HCT116 (cell line): ENCODE measurements around the gene FSCN2. TPM values are rescaled to one million over a fixed set of nuclear protein-coding genes. Genes with fewer than 3 reads are reported as not detected.

Experiments
- ATAC-seq: fragments of 200-7000 bp; cut with Tn5 transposase; 2 replicates; pipeline ENCODE4 v1.9.1; 2020; ENCODE audit warnings: mild to moderate bottlenecking, moderate library complexity
- BruUV-seq: library from RNA; stranded (reverse); fragments of 400-500 nt; replicated peaks from 2 replicates; lab custom pipeline; 2021; lab: Mats Ljungman, UMichigan
- CTCF ChIA-PET: fragments of 300-600 bp; sonication (Branson Sonifier 250); formaldehyde crosslinking; loops from one replicate; lab custom pipeline; 2021; ENCODE audit warnings: antibody characterized with exemption; lab: Charles Lee
- POLR2A ChIA-PET: fragments of 300-600, 350-600 bp; sonication (Branson Sonifier 250); formaldehyde crosslinking; loops from one replicate; lab custom pipeline; 2021; ENCODE audit warnings: antibody characterized with exemption; lab: Charles Lee
- RAD21 ChIA-PET, 2 experiments: fragments of 300-600 bp; sonication (Branson Sonifier 250); formaldehyde crosslinking; loops; one replicate each; lab custom pipeline; 2023; ENCODE audit warnings: low total read pairs in 2 of 2; ENCODE audit not compliant: uncharacterized antibody in 2 of 2, unreplicated experiment in 2 of 2, low non-redundant PET in 1 of 2; lab: Charles Lee
- DNase-seq: peaks from one replicate; pipeline ENCODE4 v3.0.0-alpha.2; 2010; ENCODE audit warnings: low read depth, low spot score
- H2AFZ ChIP-seq: fragments of 200-600 bp; shearing (Covaris generic), sonication (generic); 2 replicates; pipeline ENCODE4 v1.6.1; 2017; ENCODE audit warnings: low read depth, mixed run types, mixed read lengths, antibody characterized with exemption, low read length; ENCODE audit not compliant: poor library complexity, severe bottlenecking
- H3K27ac ChIP-seq: 2 replicates; pipeline ENCODE4 v1.5.1; 2012; ENCODE audit warnings: low read depth, low read length
- H3K27me3 ChIP-seq: fragments of 200-600 bp; sonication (generic); 2 replicates; pipeline ENCODE4 v1.6.1; 2016; ENCODE audit warnings: mixed run types, low read length, mixed read lengths; ENCODE audit not compliant: insufficient read depth
- H3K36me3 ChIP-seq, 2 experiments: fragments of 200-500 bp in 1 of 2; fragments of 200-600 bp in 1 of 2; sonication (Bioruptor generic) in 1 of 2; sonication (generic) in 1 of 2; 2 replicates each; pipeline versions ENCODE4 v1.5.1 to v1.6.1; 2014 to 2016; ENCODE audit warnings: low read length in 2 of 2, inconsistent platforms in 1 of 2, mixed read lengths in 1 of 2, mixed run types in 1 of 2; ENCODE audit not compliant: insufficient read depth in 2 of 2, control insufficient read depth in 1 of 2
- H3K4me1 ChIP-seq, 2 experiments: fragments of 200-600 bp in 1 of 2; sonication (generic) in 1 of 2; 2 replicates each; pipeline versions ENCODE4 v1.5.1 to v1.6.1; 2012 to 2017; ENCODE audit warnings: low read length in 2 of 2, inconsistent platforms in 1 of 2, mild to moderate bottlenecking in 1 of 2, mixed read lengths in 1 of 2, mixed run types in 1 of 2, moderate library complexity in 1 of 2; ENCODE audit not compliant: insufficient read depth in 2 of 2, control insufficient read depth in 1 of 2
- H3K4me2 ChIP-seq: fragments of 200-600 bp; sonication (generic); 2 replicates; pipeline ENCODE4 v1.6.1; 2017; ENCODE audit warnings: mixed run types, low read length, mixed read lengths
- H3K4me3 ChIP-seq, 2 experiments: fragments of 200-600 bp in 1 of 2; sonication (generic) in 1 of 2; replicated peaks in 1 of 2; 2 replicates each; pipeline ENCODE4 v1.5.1; 2011 to 2016; ENCODE audit warnings: low read length in 2 of 2, control low read depth in 1 of 2, low read depth in 1 of 2, mild to moderate bottlenecking in 1 of 2, mixed read lengths in 1 of 2, mixed run types in 1 of 2
- H3K79me2 ChIP-seq: fragments of 200-600 bp; sonication (generic); 2 replicates; pipeline ENCODE4 v1.6.1; 2017; ENCODE audit warnings: mild to moderate bottlenecking, mixed run types, low read length, moderate library complexity, mixed read lengths; ENCODE audit not compliant: insufficient read depth
- H3K9ac ChIP-seq: fragments of 200-600 bp; sonication (generic); 2 replicates; pipeline ENCODE4 v1.6.1; 2016; ENCODE audit warnings: low read length, mixed read lengths
- H3K9me2 ChIP-seq: fragments of 200-600 bp; sonication (generic), shearing (Covaris generic); 2 replicates; pipeline ENCODE4 v1.6.1; 2017; ENCODE audit warnings: mixed run types, mild to moderate bottlenecking, moderate library complexity; ENCODE audit not compliant: insufficient read depth
- H3K9me3 ChIP-seq, 2 experiments: fragments of 200-500 bp in 1 of 2; fragments of 200-600 bp in 1 of 2; sonication (Bioruptor generic) in 1 of 2; sonication (generic) in 1 of 2; 2 replicates each; pipeline ENCODE4 v1.6.1; 2014 to 2017; ENCODE audit warnings: low read length in 2 of 2, mixed read lengths in 2 of 2, inconsistent platforms in 1 of 2, low read depth in 1 of 2, mild to moderate bottlenecking in 1 of 2, mixed run types in 1 of 2, moderate library complexity in 1 of 2; ENCODE audit not compliant: control insufficient read depth in 1 of 2, insufficient read depth in 1 of 2
- H4K20me1 ChIP-seq: fragments of 200-600 bp; sonication (generic), shearing (Covaris generic); 2 replicates; pipeline ENCODE4 v1.6.1; 2017; ENCODE audit warnings: mixed run types, mild to moderate bottlenecking, moderate library complexity; ENCODE audit not compliant: insufficient read depth
- ATF3 ChIP-seq: IDR thresholded peaks from 2 replicates; pipeline ENCODE4 v1.6.1; 2012
- EGR1 ChIP-seq: IDR thresholded peaks from 2 replicates; pipeline ENCODE4 v1.6.1; 2012; ENCODE audit warnings: low read depth
- ELF1 ChIP-seq: IDR thresholded peaks from 2 replicates; pipeline ENCODE4 v1.6.1; 2012; ENCODE audit warnings: low read depth, borderline replicate concordance
- EZH2phosphoT487 ChIP-seq: fragments of 200-600 bp; IDR thresholded peaks from 2 replicates; pipeline ENCODE4 v1.6.1; 2018; ENCODE audit warnings: antibody characterized with exemption, borderline replicate concordance
- POLR2A ChIP-seq: IDR thresholded peaks from 2 replicates; pipeline ENCODE4 v1.7.0; 2011; ENCODE audit warnings: borderline replicate concordance; ENCODE audit not compliant: insufficient read depth, insufficient read length; ENCODE audit errors: extremely low read depth
- POLR2AphosphoS5 ChIP-seq: IDR thresholded peaks from 2 replicates; pipeline ENCODE4 v1.6.1; 2011; ENCODE audit warnings: mild to moderate bottlenecking, low read depth, low read length, moderate library complexity
- RAD21 ChIP-seq: IDR thresholded peaks from 2 replicates; pipeline ENCODE4 v1.6.1; 2012; ENCODE audit warnings: low read depth, mild to moderate bottlenecking
- SIN3A ChIP-seq: IDR thresholded peaks from 2 replicates; pipeline ENCODE4 v1.6.1; 2012; ENCODE audit warnings: low read depth
- SP1 ChIP-seq: IDR thresholded peaks from 2 replicates; pipeline ENCODE4 v1.6.1; 2012; ENCODE audit warnings: low read depth
- TCF7L2 ChIP-seq: IDR thresholded peaks from 2 replicates; pipeline ENCODE4 v1.7.0; 2011; ENCODE audit warnings: borderline replicate concordance, inconsistent platforms; ENCODE audit not compliant: insufficient read depth, insufficient read length; ENCODE audit errors: extremely low read depth
- YY1 ChIP-seq: IDR thresholded peaks from 2 replicates; pipeline ENCODE4 v1.6.1; 2011; ENCODE audit warnings: low read length, low read depth, moderate library complexity, mild to moderate bottlenecking; ENCODE audit not compliant: insufficient replicate concordance; ENCODE audit errors: extremely low read depth
- intact Hi-C: fragments of 100-400 bp; cut with micrococcal nuclease; formaldehyde crosslinking; loops from 2 replicates; pipeline ENCODE4 v1.10.0; 2022
- total RNA-seq: library from RNA; stranded (reverse); gene quantifications from one replicate; pipeline ENCODE4 v1.2.1, GENCODE V29; 2021; ENCODE audit not compliant: unreplicated experiment
- TF ChIP-seq, protein P1 (sequence below): IDR thresholded peaks from 2 replicates; pipeline ENCODE4 v1.6.1; 2011; ENCODE audit warnings: mild to moderate bottlenecking, low read length, moderate library complexity; ENCODE audit not compliant: insufficient replicate concordance; ENCODE audit errors: extremely low read depth
- TF ChIP-seq, protein P2 (sequence below): IDR thresholded peaks from 2 replicates; pipeline ENCODE4 v1.6.1; 2012

The FSCN2 gene
- total RNA-seq, 1 experiment from 2014 or later, result 10.1 TPM

DNA sequence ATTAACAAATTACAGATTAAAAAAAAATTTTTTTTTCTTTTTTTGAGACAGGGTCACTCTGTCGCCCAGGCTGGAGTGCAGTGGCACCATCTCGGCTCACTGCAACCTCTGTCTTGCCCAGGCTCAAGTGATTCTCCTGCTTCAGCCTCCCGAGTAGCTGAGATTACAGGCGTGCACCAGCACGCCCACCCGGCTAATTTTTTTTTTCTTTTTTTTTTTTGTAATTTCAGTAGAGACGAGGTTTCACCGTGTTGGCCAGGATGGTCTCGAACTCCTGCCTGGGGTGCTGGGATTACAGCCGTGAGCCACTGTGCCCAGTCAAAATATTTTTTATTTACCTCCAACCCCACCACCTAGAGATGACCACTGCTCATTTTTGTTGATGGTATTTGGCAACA, 41.1 kb upstream of the FSCN2 start:
- Histone ChIP-seq H3K27me3 (no peaks in the 10 kb centered on the region), H3K79me2 (no peaks in the 10 kb centered on the region; the same call in 1 of the 2 replicates), H4K20me1 (no peaks in the 10 kb centered on the region), H3K9me2 (no peaks in the 10 kb centered on the region), H3K9ac (peak overlapping the region; percentile 96), H3K4me2 (peak overlapping the region; percentile 91), H3K36me3 (no peaks in the 10 kb centered on the region), H3K27ac (peak overlapping the region; percentile 99), H3K9me3 (no peaks in the 10 kb centered on the region), H2AFZ (no peak overlapping the region), H3K4me3 (peak overlapping the region; percentile 43 to 71), H3K4me1 (peaks cover 25 to 62% of the 10 kb centered on the region in 2 experiments)
- DNase-seq (no peak), ATAC-seq (no peak)
- intact Hi-C loops, result loop anchor here (5.0 kb wide), 2 partner anchors 190 to 345 kb away; partner anchors contain the start of gene SLC38A10
- CTCF ChIA-PET, result no interaction called here
- RAD21 ChIA-PET, result no interaction called here
- POLR2A ChIA-PET, result interaction anchor here (2.9 kb wide), 1 partner anchor 22 kb away, joined by 10 read pairs; no protein-coding TSS in a partner anchor
- no TSS peak for BruUV-seq
- TF ChIP-seq SP1, result no peak
- no peak for TF ChIP-seq EZH2phosphoT487
- no peak for TF ChIP-seq EGR1
- no peak for TF ChIP-seq POLR2A
- TF ChIP-seq ELF1, result no peak
- TF ChIP-seq POLR2AphosphoS5, result no peak
- TF ChIP-seq RAD21, result no peak
- TF ChIP-seq TCF7L2, result no peak
- TF ChIP-seq, protein P1, sequence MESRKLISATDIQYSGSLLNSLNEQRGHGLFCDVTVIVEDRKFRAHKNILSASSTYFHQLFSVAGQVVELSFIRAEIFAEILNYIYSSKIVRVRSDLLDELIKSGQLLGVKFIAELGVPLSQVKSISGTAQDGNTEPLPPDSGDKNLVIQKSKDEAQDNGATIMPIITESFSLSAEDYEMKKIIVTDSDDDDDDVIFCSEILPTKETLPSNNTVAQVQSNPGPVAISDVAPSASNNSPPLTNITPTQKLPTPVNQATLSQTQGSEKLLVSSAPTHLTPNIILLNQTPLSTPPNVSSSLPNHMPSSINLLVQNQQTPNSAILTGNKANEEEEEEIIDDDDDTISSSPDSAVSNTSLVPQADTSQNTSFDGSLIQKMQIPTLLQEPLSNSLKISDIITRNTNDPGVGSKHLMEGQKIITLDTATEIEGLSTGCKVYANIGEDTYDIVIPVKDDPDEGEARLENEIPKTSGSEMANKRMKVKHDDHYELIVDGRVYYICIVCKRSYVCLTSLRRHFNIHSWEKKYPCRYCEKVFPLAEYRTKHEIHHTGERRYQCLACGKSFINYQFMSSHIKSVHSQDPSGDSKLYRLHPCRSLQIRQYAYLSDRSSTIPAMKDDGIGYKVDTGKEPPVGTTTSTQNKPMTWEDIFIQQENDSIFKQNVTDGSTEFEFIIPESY, result no peak
- TF ChIP-seq YY1, result no peak
- TF ChIP-seq ATF3, result no peak
- no peak for TF ChIP-seq SIN3A
- TF ChIP-seq, protein P2, sequence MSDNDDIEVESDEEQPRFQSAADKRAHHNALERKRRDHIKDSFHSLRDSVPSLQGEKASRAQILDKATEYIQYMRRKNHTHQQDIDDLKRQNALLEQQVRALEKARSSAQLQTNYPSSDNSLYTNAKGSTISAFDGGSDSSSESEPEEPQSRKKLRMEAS, result no peak
